ENCODE measurements around the gene CTNND2. TPM values are rescaled to one million over a fixed set of nuclear protein-coding genes. Genes with fewer than 3 reads are reported as not detected.

The CTNND2 gene, protein sequence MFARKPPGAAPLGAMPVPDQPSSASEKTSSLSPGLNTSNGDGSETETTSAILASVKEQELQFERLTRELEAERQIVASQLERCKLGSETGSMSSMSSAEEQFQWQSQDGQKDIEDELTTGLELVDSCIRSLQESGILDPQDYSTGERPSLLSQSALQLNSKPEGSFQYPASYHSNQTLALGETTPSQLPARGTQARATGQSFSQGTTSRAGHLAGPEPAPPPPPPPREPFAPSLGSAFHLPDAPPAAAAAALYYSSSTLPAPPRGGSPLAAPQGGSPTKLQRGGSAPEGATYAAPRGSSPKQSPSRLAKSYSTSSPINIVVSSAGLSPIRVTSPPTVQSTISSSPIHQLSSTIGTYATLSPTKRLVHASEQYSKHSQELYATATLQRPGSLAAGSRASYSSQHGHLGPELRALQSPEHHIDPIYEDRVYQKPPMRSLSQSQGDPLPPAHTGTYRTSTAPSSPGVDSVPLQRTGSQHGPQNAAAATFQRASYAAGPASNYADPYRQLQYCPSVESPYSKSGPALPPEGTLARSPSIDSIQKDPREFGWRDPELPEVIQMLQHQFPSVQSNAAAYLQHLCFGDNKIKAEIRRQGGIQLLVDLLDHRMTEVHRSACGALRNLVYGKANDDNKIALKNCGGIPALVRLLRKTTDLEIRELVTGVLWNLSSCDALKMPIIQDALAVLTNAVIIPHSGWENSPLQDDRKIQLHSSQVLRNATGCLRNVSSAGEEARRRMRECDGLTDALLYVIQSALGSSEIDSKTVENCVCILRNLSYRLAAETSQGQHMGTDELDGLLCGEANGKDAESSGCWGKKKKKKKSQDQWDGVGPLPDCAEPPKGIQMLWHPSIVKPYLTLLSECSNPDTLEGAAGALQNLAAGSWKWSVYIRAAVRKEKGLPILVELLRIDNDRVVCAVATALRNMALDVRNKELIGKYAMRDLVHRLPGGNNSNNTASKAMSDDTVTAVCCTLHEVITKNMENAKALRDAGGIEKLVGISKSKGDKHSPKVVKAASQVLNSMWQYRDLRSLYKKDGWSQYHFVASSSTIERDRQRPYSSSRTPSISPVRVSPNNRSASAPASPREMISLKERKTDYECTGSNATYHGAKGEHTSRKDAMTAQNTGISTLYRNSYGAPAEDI (N-terminal part only)
- total RNA-seq, result not detected
- polyA plus RNA-seq, result not detected
- total RNA-seq, result 0 to 0.17 (median 0) reads per million in 6 experiments

DNA sequence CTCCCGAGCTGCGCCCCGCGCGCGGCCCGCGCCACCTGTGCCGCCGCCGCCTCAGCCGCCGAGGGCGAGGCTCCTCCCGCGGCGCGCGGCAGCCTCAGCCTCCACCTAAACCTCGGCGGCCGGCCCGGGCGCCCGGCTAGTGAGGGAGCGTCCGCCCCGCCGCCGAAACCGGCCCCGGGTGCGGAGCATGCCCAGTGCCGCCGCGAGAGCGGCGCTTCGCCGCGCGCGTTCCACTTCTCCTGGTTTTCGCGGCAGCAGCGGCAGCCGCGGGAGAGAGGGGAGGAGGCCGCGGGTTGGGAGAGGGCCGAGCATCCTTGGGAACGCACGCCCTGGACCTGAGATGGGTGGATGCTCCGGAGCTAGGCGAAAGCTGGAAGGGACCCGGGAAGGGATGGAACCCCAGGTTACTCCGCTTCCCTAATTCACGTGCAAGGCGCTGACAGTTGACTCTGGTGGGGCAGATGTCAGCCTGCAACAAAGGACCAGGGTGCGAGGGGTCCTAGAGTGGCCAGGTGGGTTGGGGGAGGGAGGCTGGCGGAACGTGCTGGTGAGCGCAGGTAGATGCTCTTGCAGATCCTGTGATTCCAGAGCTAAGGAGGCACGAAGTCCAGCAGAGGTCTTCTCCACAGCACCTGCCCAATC lies at the start of gene CTNND2:
Gene CTNND2, minus strand, starts transcription at position 182 of the 642 bp plus-strand sequence. CDS start 593 bp downstream, outside the sequence.
- DNase-seq, result no peak

DNA sequence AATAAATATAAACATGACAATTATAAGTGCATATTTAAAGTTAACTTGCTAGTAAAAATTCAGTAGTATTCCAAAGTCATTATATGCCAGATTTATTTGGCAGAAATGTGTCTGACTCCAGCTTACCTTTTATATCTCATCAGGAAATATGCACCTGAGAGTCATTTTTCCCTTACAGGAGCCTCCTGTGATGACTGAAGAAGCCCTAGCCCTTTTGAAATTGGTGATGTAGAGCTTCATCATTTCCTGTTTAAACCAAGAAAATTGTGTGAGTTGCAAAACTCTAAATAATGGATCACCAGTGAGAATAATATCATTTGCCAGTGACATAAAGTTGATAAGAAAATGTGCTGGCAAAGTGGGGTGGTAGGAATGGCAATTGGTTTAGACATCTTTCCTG lies 42.1 kb upstream of the CTNND2 start:
- H3K27ac Mint-ChIP-seq, result no peak overlapping the region
- H3K4me3 Mint-ChIP-seq, result no peak overlapping the region
- no peaks in the 10 kb centered on the region for H3K27me3 Mint-ChIP-seq
- H3K36me3 Mint-ChIP-seq, result no peaks in the 10 kb centered on the region
- DNase-seq (no peak), ATAC-seq (no peak)
- peaks cover 0 to 22% (median 3%) of the 10 kb centered on the region in 9 donors for H3K9me3 Mint-ChIP-seq
- no peaks in the 10 kb centered on the region for H3K4me1 Mint-ChIP-seq
- POLR2A ChIA-PET, result no interaction called here

More for the DNA sequence above, at the start of gene CTNND2:
- H3K4me3 Mint-ChIP-seq, result peak within 1 kb of the TSS in 5 of 10 donors; percentile 6 to 47 (median 23)
- peaks cover 0 to 8% (median 3%) of the 10 kb centered on the region in 4 donors for H3K4me1 Mint-ChIP-seq
- H3K36me3 Mint-ChIP-seq, result peaks cover 0 to 6% (median 3%) of the 10 kb centered on the region in 3 donors
- no peak for ATAC-seq
- peaks cover 0 to 10% (median 1%) of the 10 kb centered on the region in 9 donors for H3K9me3 Mint-ChIP-seq
- POLR2A ChIA-PET, result no interaction called here
- peaks cover 31 to 52% (median 39%) of the 10 kb centered on the region in 5 donors for H3K27me3 Mint-ChIP-seq
- H3K27ac Mint-ChIP-seq, result no peak within 1 kb of the TSS

DNA sequence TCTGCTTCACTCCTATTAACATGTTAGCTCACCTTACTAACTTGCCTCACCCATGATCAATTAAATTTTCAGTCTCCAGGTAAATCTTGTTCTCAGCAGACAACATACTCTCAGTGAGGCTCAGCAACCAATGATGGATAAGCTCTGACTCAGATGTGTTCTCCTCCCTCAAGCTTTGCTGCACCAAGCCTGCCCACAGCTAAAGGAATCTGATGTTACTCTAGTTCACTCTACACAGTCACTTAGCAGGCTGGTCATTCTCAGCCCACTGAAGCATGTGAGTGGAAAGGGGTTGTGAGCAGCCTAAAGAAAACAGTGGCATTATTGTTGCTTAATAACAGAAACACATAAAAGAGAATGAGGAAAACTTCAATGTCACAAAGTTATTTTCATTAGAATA lies 37.3 kb upstream of the CTNND2 start:
- DNase-seq, result no peak
- POLR2A ChIA-PET, result no interaction called here
- Mint-ChIP-seq H3K4me3 (no peak overlapping the region), H3K4me1 (no peaks in the 10 kb centered on the region), H3K27ac (no peak overlapping the region), H3K27me3 (no peaks in the 10 kb centered on the region), H3K36me3 (no peaks in the 10 kb centered on the region), H3K9me3 (peaks cover 0 to 31% (median 4%) of the 10 kb centered on the region in 9 donors)
- ATAC-seq, result no peak

DNA sequence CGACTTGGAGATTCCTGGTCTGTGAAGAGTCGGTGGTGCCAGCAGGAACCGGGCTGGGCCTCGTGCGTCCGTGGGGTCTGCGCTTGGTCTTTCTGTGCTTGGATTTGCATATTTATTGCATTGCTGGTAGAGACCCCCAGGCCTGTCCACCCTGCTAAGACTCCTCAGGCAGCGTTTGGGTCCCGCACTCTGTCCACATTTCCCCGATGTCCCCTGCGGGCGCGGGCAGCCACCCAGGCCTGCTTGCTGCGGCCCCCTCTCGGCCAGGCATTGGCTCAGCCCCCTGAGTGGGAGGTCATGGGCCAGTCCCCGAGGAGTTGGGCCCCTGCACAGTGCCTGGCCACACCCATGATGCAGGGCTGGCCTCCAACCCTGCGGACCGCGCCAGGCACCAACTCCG lies 27.4 kb upstream of the CTNND2 start:
- DNase-seq (no peak), ATAC-seq (no peak)
- Mint-ChIP-seq H3K36me3 (peaks cover 0 to 6% (median 0%) of the 10 kb centered on the region in 3 donors), H3K4me3 (no peak overlapping the region), H3K27ac (no peak overlapping the region), H3K4me1 (no peaks in the 10 kb centered on the region), H3K27me3 (no peaks in the 10 kb centered on the region), H3K9me3 (peaks cover 0 to 15% (median 11%) of the 10 kb centered on the region in 9 donors)
- POLR2A ChIA-PET, result no interaction called here

DNA sequence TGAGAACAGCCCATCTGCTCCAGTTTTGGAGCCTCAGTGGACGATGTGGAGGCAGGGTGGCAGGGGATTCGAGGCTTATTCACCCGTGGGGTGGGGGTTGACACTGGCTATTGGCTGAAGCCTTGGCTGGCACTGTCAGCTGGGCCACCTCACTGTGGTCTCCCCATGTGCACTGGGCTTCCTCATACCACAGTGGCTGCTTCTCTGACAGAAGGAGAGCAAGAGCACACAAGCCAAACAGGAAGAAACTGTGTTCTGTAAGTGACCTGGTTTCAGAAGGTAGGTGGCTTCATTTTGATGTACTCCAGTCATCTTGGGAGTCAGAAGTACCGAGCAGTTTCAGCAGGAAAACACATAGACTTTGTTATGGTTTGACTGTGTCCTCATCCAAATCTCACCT lies 24.7 kb upstream of the CTNND2 start:
- peaks cover 0 to 6% (median 0%) of the 10 kb centered on the region in 3 donors for H3K36me3 Mint-ChIP-seq
- ATAC-seq (no peak), DNase-seq (no peak)
- H3K9me3 Mint-ChIP-seq, result peaks cover 3 to 14% (median 11%) of the 10 kb centered on the region in 9 donors
- POLR2A ChIA-PET, result no interaction called here
- H3K4me3 Mint-ChIP-seq, result no peak overlapping the region
- no peaks in the 10 kb centered on the region for H3K27me3 Mint-ChIP-seq
- no peak overlapping the region for H3K27ac Mint-ChIP-seq
- H3K4me1 Mint-ChIP-seq, result no peaks in the 10 kb centered on the region

DNA sequence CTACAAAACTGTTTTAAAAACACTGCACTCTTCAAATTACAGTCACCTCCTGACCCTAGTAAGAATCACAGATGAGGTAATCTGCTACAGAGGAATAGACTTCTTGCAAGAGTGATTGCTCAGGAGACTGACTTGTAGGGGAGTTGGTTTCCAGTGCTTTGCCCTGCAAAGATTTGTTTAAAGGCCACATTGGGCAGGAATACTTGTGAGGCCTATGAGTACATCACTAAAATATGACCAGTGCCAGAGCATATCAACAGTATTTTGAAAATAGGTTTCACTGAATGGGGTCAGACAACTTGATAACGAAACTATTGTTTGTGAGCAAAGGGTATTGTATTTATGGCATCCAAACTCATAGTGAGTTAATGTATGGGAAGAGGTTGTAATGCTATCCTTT lies 21.5 kb upstream of the CTNND2 start:
- Mint-ChIP-seq H3K4me1 (no peaks in the 10 kb centered on the region), H3K9me3 (peaks cover 2 to 19% (median 11%) of the 10 kb centered on the region in 9 donors), H3K27ac (no peak overlapping the region), H3K4me3 (no peak overlapping the region), H3K36me3 (peaks cover 0 to under 1% (median 0%) of the 10 kb centered on the region in 3 donors), H3K27me3 (no peaks in the 10 kb centered on the region)
- POLR2A ChIA-PET, result no interaction called here
- DNase-seq (no peak), ATAC-seq (no peak)

DNA sequence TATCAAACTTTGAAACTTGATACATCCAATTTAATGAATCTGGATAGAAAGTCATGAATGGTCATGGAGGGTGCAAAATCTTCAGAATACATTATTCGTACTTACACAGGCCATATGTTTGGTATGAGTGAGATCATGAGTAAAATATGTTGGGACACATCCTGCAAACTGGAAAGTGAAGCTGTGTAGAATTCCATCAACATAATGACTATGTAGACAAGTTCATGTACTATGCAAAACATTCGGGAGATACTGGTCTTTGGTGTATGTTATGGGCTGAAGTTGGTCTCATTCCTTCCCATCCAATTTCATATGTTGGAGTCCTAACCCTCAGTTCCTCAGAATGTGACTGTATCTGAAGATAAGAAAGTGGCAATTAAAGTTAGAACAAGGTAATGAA lies 18.1 kb upstream of the CTNND2 start:
- ATAC-seq, result no peak
- Mint-ChIP-seq H3K4me3 (no peak overlapping the region), H3K9me3 (peaks cover 5 to 25% (median 12%) of the 10 kb centered on the region in 9 donors), H3K27ac (no peak overlapping the region), H3K36me3 (peaks cover 0 to 6% (median 0%) of the 10 kb centered on the region in 3 donors), H3K4me1 (no peaks in the 10 kb centered on the region), H3K27me3 (no peaks in the 10 kb centered on the region)
- POLR2A ChIA-PET, result no interaction called here
- no peak for DNase-seq

DNA sequence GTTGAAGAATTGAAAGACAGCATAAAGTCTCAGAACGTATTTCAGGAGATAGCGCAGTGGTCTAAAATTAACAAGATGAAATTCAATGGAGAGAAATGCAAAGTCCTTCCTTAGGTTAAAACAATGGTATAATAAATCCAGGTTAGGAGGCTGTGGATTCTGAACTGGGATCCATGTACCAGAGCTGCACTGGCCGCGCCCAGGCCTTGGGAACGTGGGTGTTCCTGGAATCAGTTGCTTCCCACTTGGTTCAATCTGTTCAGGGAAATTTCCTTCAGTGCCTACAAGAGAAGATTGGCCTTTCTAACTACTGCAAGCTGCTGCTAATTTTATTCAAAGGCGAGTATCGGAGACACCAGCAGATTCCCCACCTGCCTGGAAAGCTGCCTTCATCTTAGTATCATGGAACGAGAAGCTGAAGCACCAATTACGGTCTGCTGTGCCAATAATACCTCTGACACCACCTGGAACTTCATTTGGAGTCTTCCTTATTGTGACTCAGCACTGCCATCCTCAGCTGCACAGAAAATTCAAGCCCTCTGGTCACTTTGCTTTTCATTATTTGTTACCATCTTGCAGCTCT lies 14.3 kb upstream of the CTNND2 start:
- ATAC-seq, result no peak
- POLR2A ChIA-PET, result no interaction called here
- H3K27ac Mint-ChIP-seq, result no peak overlapping the region
- no peak for DNase-seq
- H3K36me3 Mint-ChIP-seq, result peaks cover 0 to 6% (median 0%) of the 10 kb centered on the region in 3 donors
- peaks cover 2 to 20% (median 7%) of the 10 kb centered on the region in 9 donors for H3K9me3 Mint-ChIP-seq
- H3K4me3 Mint-ChIP-seq, result no peak overlapping the region
- no peaks in the 10 kb centered on the region for H3K27me3 Mint-ChIP-seq
- no peaks in the 10 kb centered on the region for H3K4me1 Mint-ChIP-seq

DNA sequence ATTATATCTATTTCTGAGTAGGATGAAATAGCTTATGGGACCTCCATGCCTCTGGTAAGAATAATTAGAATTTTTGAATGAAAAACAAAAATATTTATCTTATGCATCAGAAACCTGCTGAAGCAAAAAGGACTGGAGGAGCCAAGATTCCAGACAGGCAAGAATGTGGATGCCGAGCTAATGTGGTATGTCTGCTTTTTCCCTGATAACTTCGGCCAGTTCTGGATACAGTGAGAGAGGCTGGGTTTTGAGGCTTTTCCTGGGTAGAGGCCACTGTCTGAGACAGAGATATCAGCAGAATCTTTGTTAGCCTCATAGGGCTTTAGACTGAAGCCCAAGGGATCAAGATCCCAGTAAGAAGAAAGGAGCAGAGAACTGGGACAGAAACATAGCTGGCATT lies 5.2 kb upstream of the CTNND2 start:
- peaks cover 0 to 7% (median 3%) of the 10 kb centered on the region in 4 donors for H3K4me1 Mint-ChIP-seq
- no peak overlapping the region for H3K4me3 Mint-ChIP-seq
- H3K27ac Mint-ChIP-seq, result no peak overlapping the region
- POLR2A ChIA-PET, result no interaction called here
- no peak for ATAC-seq
- H3K9me3 Mint-ChIP-seq, result peaks cover 0 to 9% (median 3%) of the 10 kb centered on the region in 9 donors
- no peak for DNase-seq
- H3K27me3 Mint-ChIP-seq, result peaks cover 14 to 29% (median 18%) of the 10 kb centered on the region in 5 donors
- H3K36me3 Mint-ChIP-seq, result peaks cover 0 to 3% (median 0%) of the 10 kb centered on the region in 3 donors

DNA sequence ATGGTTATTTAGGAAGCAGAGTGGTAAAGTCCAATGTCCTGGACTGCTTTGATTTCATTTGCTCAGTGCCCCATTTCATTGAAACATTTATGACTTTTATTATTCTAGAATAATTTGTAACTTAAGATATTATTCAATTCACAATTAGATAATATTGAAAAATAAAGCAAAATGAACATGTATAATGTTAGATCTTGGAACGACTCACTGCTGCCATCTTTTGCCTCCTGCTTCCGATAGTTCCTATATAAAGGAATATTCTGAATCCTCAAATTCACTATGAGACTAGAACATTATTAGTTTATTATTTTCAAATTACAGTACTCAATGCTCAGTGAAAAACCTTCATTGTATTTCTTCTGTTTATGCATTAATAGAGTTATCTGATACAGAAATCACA lies 2.3 kb upstream of the CTNND2 start:
- no peak overlapping the region for H3K4me3 Mint-ChIP-seq
- ATAC-seq, result no peak
- peaks cover 0 to 11% (median 3%) of the 10 kb centered on the region in 9 donors for H3K9me3 Mint-ChIP-seq

DNA sequence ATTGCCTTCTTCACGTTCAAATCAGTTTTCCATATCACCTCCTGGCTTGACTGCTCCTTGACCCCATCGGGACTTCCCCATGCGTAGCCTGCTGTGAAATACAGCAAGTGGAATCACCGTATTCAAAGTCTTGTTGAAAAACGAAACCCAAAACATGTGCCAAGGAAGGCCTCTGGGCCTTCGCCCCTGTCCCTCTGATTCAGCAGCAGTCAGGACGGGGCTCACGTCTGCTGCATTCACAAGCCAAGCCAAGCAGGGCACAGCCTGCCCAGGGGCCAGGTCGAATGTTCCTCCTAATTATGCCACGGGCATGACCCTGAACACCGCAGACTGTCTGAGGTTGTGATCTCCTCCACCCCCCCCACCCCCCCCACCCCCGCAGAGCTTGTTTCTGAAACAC lies 960 bp upstream of the CTNND2 start:
- peaks cover 0 to 8% (median 3%) of the 10 kb centered on the region in 4 donors for H3K4me1 Mint-ChIP-seq
- peaks cover 31 to 52% (median 39%) of the 10 kb centered on the region in 5 donors for H3K27me3 Mint-ChIP-seq
- peak overlapping the region in 4 of 10 donors; percentile 6 to 47 (median 18) for H3K4me3 Mint-ChIP-seq
- DNase-seq (no peak), ATAC-seq (no peak)
- peaks cover 0 to 12% (median 1%) of the 10 kb centered on the region in 9 donors for H3K9me3 Mint-ChIP-seq
- peaks cover 0 to 6% (median 3%) of the 10 kb centered on the region in 3 donors for H3K36me3 Mint-ChIP-seq
- POLR2A ChIA-PET, result no interaction called here
- no peak overlapping the region for H3K27ac Mint-ChIP-seq

More for the DNA sequence above, 2.3 kb upstream of the CTNND2 start:
- Mint-ChIP-seq H3K36me3 (peaks cover 0 to 6% (median 3%) of the 10 kb centered on the region in 3 donors), H3K4me1 (peaks cover 0 to 8% (median 3%) of the 10 kb centered on the region in 4 donors), H3K27me3 (peaks cover 30 to 49% (median 36%) of the 10 kb centered on the region in 5 donors), H3K27ac (no peak overlapping the region)
- POLR2A ChIA-PET, result no interaction called here
- DNase-seq, result no peak
